ENCODE measurements around the gene NTPCR.

DNA sequence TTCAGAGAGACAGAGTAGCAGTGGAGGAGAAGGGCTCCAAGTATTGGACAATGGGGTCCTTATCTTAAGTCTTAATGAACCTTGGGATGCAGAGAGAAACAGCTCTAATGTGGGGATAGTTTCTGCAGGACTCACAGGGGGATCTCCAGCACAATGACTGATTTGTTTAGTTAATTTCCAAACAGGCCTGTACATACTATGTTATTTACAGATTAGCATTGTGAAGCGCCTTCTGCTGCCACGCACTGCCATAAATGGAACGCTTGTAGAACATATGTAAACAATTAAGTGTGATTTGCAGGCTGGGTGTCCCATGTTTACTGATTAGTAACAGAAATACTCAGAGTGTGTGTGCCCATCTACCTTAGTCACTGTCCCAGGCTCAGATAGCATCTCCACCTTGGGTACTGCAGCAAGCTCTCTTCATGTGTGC is 56.1 kb downstream of the NTPCR start:
- TF ChIP-seq POLR2AphosphoS5 (IDR thresholded peaks at IDR 0.05) = no peak
- TF ChIP-seq POLR2A (IDR thresholded peaks at IDR 0.05) = no peak
- TF ChIP-seq, protein P1, sequence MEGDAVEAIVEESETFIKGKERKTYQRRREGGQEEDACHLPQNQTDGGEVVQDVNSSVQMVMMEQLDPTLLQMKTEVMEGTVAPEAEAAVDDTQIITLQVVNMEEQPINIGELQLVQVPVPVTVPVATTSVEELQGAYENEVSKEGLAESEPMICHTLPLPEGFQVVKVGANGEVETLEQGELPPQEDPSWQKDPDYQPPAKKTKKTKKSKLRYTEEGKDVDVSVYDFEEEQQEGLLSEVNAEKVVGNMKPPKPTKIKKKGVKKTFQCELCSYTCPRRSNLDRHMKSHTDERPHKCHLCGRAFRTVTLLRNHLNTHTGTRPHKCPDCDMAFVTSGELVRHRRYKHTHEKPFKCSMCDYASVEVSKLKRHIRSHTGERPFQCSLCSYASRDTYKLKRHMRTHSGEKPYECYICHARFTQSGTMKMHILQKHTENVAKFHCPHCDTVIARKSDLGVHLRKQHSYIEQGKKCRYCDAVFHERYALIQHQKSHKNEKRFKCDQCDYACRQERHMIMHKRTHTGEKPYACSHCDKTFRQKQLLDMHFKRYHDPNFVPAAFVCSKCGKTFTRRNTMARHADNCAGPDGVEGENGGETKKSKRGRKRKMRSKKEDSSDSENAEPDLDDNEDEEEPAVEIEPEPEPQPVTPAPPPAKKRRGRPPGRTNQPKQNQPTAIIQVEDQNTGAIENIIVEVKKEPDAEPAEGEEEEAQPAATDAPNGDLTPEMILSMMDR (IDR thresholded peaks at IDR 0.05) = no peak
